Smooth muscle cell (in vitro differentiated cells): ENCODE measurements around the gene ADGRL3. TPM values are rescaled to one million over a fixed set of nuclear protein-coding genes. Genes with fewer than 3 reads are reported as not detected.

Source experiments
- DNase-seq: peaks from one replicate; lab custom pipeline; 2025; ENCODE audit not compliant: unreplicated experiment; lab: John Stamatoyannopoulos, UW
- H2AFZ ChIP-seq: fragments of 200-600 bp; sonication (generic); 2 replicates; pipeline ENCODE4 v1.6.0; 2016; ENCODE audit warnings: antibody characterized with exemption, low read depth, mild to moderate bottlenecking
- H3F3A ChIP-seq: fragments of 200-600 bp; sonication (generic); 2 replicates; pipeline ENCODE4 v1.6.0; 2017; ENCODE audit warnings: antibody characterized with exemption, low read depth
- H3K27ac ChIP-seq: fragments of 200-600 bp; sonication (generic); 2 replicates; pipeline ENCODE4 v1.5.1; 2016; ENCODE audit warnings: low read depth, mild to moderate bottlenecking
- H3K27me3 ChIP-seq: fragments of 200-600 bp; sonication (generic); 2 replicates; pipeline ENCODE4 v1.6.1; 2016; ENCODE audit warnings: low read depth, mild to moderate bottlenecking
- H3K36me3 ChIP-seq: fragments of 200-600 bp; sonication (generic); 2 replicates; pipeline ENCODE4 v1.5.1; 2016; ENCODE audit warnings: low read depth
- H3K4me1 ChIP-seq: fragments of 200-600 bp; sonication (generic); 2 replicates; pipeline ENCODE4 v1.5.1; 2016; ENCODE audit warnings: low read depth
- H3K4me2 ChIP-seq: fragments of 200-600 bp; sonication (generic); 2 replicates; pipeline ENCODE4 v1.6.0; 2016; ENCODE audit warnings: mild to moderate bottlenecking
- H3K4me3 ChIP-seq: fragments of 200-600 bp; sonication (generic); 2 replicates; pipeline ENCODE4 v1.5.1; 2016; ENCODE audit warnings: mild to moderate bottlenecking
- H3K79me2 ChIP-seq: fragments of 200-600 bp; sonication (generic); 2 replicates; pipeline ENCODE4 v1.6.0; 2016; ENCODE audit warnings: low read depth, mild to moderate bottlenecking
- H3K9ac ChIP-seq: fragments of 200-600 bp; sonication (generic); 2 replicates; pipeline ENCODE4 v1.6.0; 2016; ENCODE audit warnings: low read depth
- H3K9me3 ChIP-seq: fragments of 200-600 bp; sonication (generic); replicated peaks from 2 replicates; pipeline ENCODE4 v1.5.1; 2016; ENCODE audit warnings: low read depth
- H4K20me1 ChIP-seq: fragments of 200-600 bp; sonication (generic); 2 replicates; pipeline ENCODE4 v1.6.0; 2016; ENCODE audit warnings: low read depth
- WGBS: methylation state at CpG from one replicate; pipeline ENCODE4 v1.1.7; 2016; ENCODE audit warnings: low lambda C conversion rate; 5-methylcytosine and 5-hydroxymethylcytosine counted together
- polyA plus RNA-seq: library from polyadenylated mRNA; unstranded; fragments of >200 nt; fragmentation: Nextera tagmentation; extraction: Ambion mirVana; gene quantifications from 2 replicates; pipeline ENCODE4 v1.2.1, GENCODE V29; 2016
- total RNA-seq: library from RNA; depleted of rRNA; stranded (reverse); fragments of >200 nt; gene quantifications from 2 replicates; pipeline ENCODE4 v1.2.3, GENCODE V29; 2014
- TF ChIP-seq, protein P1 (sequence below): fragments of 200-600 bp; sonication (generic); IDR thresholded peaks from 2 replicates; pipeline ENCODE4 v1.5.1; 2017; ENCODE audit warnings: borderline replicate concordance, mild to moderate bottlenecking, antibody characterized with exemption; ENCODE audit not compliant: insufficient read depth, poor library complexity, severe bottlenecking

The ADGRL3 gene
- total and polyA plus RNA-seq, 2 experiments from 2014 or later, result 2.4 to 9.5 TPM

DNA sequence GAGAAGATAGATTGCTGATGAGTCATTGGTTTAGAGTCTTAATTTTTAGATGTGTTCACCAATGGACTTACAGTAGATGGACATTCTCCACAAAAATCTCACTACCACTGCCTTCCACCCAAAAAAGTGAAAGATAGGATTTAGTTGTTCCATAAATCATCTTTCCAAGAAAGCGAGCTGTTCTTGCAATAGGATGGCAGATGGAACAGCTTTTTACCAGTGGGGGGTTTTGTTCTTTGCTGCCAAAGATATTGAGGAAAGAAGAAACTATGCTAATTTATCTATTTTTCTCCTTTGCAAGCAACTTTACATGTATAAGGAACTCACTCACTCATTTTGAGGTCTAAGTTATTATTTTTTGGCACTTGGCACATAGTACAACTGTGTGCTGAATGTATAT lies 109.5 kb downstream of the ADGRL3 start:
- Histone ChIP-seq H3F3A (no peaks in the 10 kb centered on the region), H3K9ac (no peak overlapping the region), H3K4me3 (no peak overlapping the region), H3K27ac (no peak overlapping the region), H3K4me1 (peaks cover 17% of the 10 kb centered on the region), H3K9me3 (no peaks in the 10 kb centered on the region), H3K27me3 (no peaks in the 10 kb centered on the region), H3K4me2 (no peak overlapping the region), H2AFZ (no peak overlapping the region), H3K36me3 (no peaks in the 10 kb centered on the region), H4K20me1 (no peaks in the 10 kb centered on the region), H3K79me2 (no peaks in the 10 kb centered on the region)
- WGBS, result 88% methylated on average over 1 of the region's 1 CpG
- TF ChIP-seq, protein P1, sequence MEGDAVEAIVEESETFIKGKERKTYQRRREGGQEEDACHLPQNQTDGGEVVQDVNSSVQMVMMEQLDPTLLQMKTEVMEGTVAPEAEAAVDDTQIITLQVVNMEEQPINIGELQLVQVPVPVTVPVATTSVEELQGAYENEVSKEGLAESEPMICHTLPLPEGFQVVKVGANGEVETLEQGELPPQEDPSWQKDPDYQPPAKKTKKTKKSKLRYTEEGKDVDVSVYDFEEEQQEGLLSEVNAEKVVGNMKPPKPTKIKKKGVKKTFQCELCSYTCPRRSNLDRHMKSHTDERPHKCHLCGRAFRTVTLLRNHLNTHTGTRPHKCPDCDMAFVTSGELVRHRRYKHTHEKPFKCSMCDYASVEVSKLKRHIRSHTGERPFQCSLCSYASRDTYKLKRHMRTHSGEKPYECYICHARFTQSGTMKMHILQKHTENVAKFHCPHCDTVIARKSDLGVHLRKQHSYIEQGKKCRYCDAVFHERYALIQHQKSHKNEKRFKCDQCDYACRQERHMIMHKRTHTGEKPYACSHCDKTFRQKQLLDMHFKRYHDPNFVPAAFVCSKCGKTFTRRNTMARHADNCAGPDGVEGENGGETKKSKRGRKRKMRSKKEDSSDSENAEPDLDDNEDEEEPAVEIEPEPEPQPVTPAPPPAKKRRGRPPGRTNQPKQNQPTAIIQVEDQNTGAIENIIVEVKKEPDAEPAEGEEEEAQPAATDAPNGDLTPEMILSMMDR, result no peak
- no peak for DNase-seq

GRCh38 chr4:61312526-61312925 lies 112.4 kb downstream of the ADGRL3 start:
- 81% methylated on average over 1 of the region's 1 CpG for WGBS
- no peaks in the 10 kb centered on the region for H3K79me2 ChIP-seq
- no peak overlapping the region for H3K27ac ChIP-seq
- no peak overlapping the region for H2AFZ ChIP-seq
- no peak overlapping the region for H3K4me2 ChIP-seq
- H3K9ac ChIP-seq, result no peak overlapping the region
- H3K36me3 ChIP-seq, result no peaks in the 10 kb centered on the region
- DNase-seq, result no peak
- peaks cover 17% of the 10 kb centered on the region for H3K4me1 ChIP-seq
- H3K27me3 ChIP-seq, result no peaks in the 10 kb centered on the region
- H3F3A ChIP-seq, result no peaks in the 10 kb centered on the region
- no peaks in the 10 kb centered on the region for H3K9me3 ChIP-seq
- no peak overlapping the region for H3K4me3 ChIP-seq
- H4K20me1 ChIP-seq, result no peaks in the 10 kb centered on the region
- TF ChIP-seq, protein P1, result no peak

- Histone ChIP-seq H4K20me1 (no peaks in the 10 kb centered on the region), H3K27ac (no peak overlapping the region), H2AFZ (no peak overlapping the region), H3K4me2 (no peak overlapping the region), H3K9me3 (no peaks in the 10 kb centered on the region), H3F3A (no peaks in the 10 kb centered on the region), H3K4me1 (no peaks in the 10 kb centered on the region), H3K79me2 (no peaks in the 10 kb centered on the region), H3K4me3 (no peak overlapping the region), H3K9ac (no peak overlapping the region), H3K27me3 (no peaks in the 10 kb centered on the region), H3K36me3 (no peaks in the 10 kb centered on the region)
- no peak for DNase-seq
- TF ChIP-seq, protein P1, result no peak
- WGBS, result 79% methylated on average over 1 of the region's 1 CpG
Observed at GRCh38 chr4:61318431-61318830, 118.3 kb downstream of the ADGRL3 start.

GRCh38 chr4:61319156-61319555 lies 119.0 kb downstream of the ADGRL3 start:
- Histone ChIP-seq H3K9ac (no peak overlapping the region), H3K4me3 (no peak overlapping the region), H2AFZ (no peak overlapping the region), H4K20me1 (no peaks in the 10 kb centered on the region), H3K79me2 (no peaks in the 10 kb centered on the region), H3K9me3 (no peaks in the 10 kb centered on the region), H3K36me3 (no peaks in the 10 kb centered on the region), H3K4me1 (no peaks in the 10 kb centered on the region), H3K4me2 (no peak overlapping the region), H3K27ac (no peak overlapping the region), H3K27me3 (no peaks in the 10 kb centered on the region), H3F3A (no peaks in the 10 kb centered on the region)
- DNase-seq, result no peak
- TF ChIP-seq, protein P1, result no peak
